ENCODE results near the gene KCNMA1. TPM values are rescaled to one million over a fixed set of nuclear protein-coding genes. Genes with fewer than 3 reads are reported as not detected.

KCNMA1 gene
- total and polyA plus RNA-seq, 5 experiments from 2014 or later, result not detected

- POLR2A ChIA-PET, result no interaction called here
- H3K27ac Mint-ChIP-seq, result no peak overlapping the region
These were observed 430.3 kb downstream of the KCNMA1 start for GRCh38 chr10:77207182-77207827.

GRCh38 chr10:77205135-77205534 lies 432.5 kb downstream of the KCNMA1 start:
- no peak for DNase-seq
- Mint-ChIP-seq H3K27ac (no peak overlapping the region), H3K4me3 (no peak overlapping the region), H3K27me3 (peaks cover 7 to 39% (median 18%) of the 10 kb centered on the region in 5 donors), H3K4me1 (no peaks in the 10 kb centered on the region), H3K36me3 (peaks cover 0 to 7% (median 0%) of the 10 kb centered on the region in 3 donors), H3K9me3 (peaks cover 0 to 10% (median 5%) of the 10 kb centered on the region in 9 donors)
- POLR2A ChIA-PET, result no interaction called here
- no peak for ATAC-seq

More at GRCh38 chr10:77207182-77207827, 430.3 kb downstream of the KCNMA1 start:
- no peak overlapping the region for H3K4me3 Mint-ChIP-seq
- H3K4me1 Mint-ChIP-seq, result no peaks in the 10 kb centered on the region
- peaks cover 0 to 10% (median 5%) of the 10 kb centered on the region in 9 donors for H3K9me3 Mint-ChIP-seq
- H3K27me3 Mint-ChIP-seq, result peaks cover 7 to 26% (median 14%) of the 10 kb centered on the region in 5 donors
- H3K36me3 Mint-ChIP-seq, result peaks cover 0 to 7% (median 0%) of the 10 kb centered on the region in 3 donors
- no peak for ATAC-seq
- no peak for DNase-seq

- ATAC-seq, result no peak
- no peak overlapping the region for H3K4me3 Mint-ChIP-seq
- H3K27me3 Mint-ChIP-seq, result peaks cover 7 to 46% (median 18%) of the 10 kb centered on the region in 5 donors
- H3K36me3 Mint-ChIP-seq, result peaks cover 0 to 7% (median 0%) of the 10 kb centered on the region in 3 donors
- DNase-seq, result no peak
- no peaks in the 10 kb centered on the region for H3K4me1 Mint-ChIP-seq
- no peak overlapping the region for H3K27ac Mint-ChIP-seq
- POLR2A ChIA-PET, result no interaction called here
- H3K9me3 Mint-ChIP-seq, result peaks cover 0 to 10% (median 5%) of the 10 kb centered on the region in 9 donors
These were observed 433.4 kb downstream of the KCNMA1 start for GRCh38 chr10:77204171-77204570.

GRCh38 chr10:77202857-77203256 lies 434.8 kb downstream of the KCNMA1 start:
- H3K36me3 Mint-ChIP-seq, result peaks cover 0 to 7% (median 0%) of the 10 kb centered on the region in 3 donors
- peaks cover 6 to 47% (median 18%) of the 10 kb centered on the region in 5 donors for H3K27me3 Mint-ChIP-seq
- H3K4me1 Mint-ChIP-seq, result no peaks in the 10 kb centered on the region
- POLR2A ChIA-PET, result no interaction called here
- no peak for ATAC-seq
- H3K4me3 Mint-ChIP-seq, result no peak overlapping the region
- DNase-seq, result no peak
- no peak overlapping the region for H3K27ac Mint-ChIP-seq
- peaks cover 0 to 10% (median 5%) of the 10 kb centered on the region in 9 donors for H3K9me3 Mint-ChIP-seq

GRCh38 chr10:77201135-77202106 lies 436.2 kb downstream of the KCNMA1 start:
- POLR2A ChIA-PET, result no interaction called here
- H3K27ac Mint-ChIP-seq, result no peak overlapping the region
- peaks cover 0 to 7% (median 0%) of the 10 kb centered on the region in 3 donors for H3K36me3 Mint-ChIP-seq
- H3K27me3 Mint-ChIP-seq, result peaks cover 5 to 47% (median 15%) of the 10 kb centered on the region in 5 donors
- H3K4me1 Mint-ChIP-seq, result no peaks in the 10 kb centered on the region
- DNase-seq (no peak), ATAC-seq (no peak)
- peaks cover 0 to 10% (median 5%) of the 10 kb centered on the region in 9 donors for H3K9me3 Mint-ChIP-seq
- no peak overlapping the region for H3K4me3 Mint-ChIP-seq

GRCh38 chr10:77197544-77197943 lies 440.1 kb downstream of the KCNMA1 start:
- Mint-ChIP-seq H3K4me3 (no peak overlapping the region), H3K9me3 (no peaks in the 10 kb centered on the region), H3K36me3 (no peaks in the 10 kb centered on the region), H3K4me1 (no peaks in the 10 kb centered on the region), H3K27me3 (peaks cover 0 to 32% (median 9%) of the 10 kb centered on the region in 5 donors), H3K27ac (no peak overlapping the region)
- POLR2A ChIA-PET, result no interaction called here
- no peak for ATAC-seq
- DNase-seq, result no peak

GRCh38 chr10:77196614-77197013 lies 441.0 kb downstream of the KCNMA1 start:
- Mint-ChIP-seq H3K4me3 (no peak overlapping the region), H3K36me3 (no peaks in the 10 kb centered on the region), H3K27me3 (peaks cover 0 to 34% (median 6%) of the 10 kb centered on the region in 5 donors), H3K27ac (no peak overlapping the region), H3K4me1 (no peaks in the 10 kb centered on the region), H3K9me3 (no peaks in the 10 kb centered on the region)
- DNase-seq, result no peak
- POLR2A ChIA-PET, result interaction anchor here (1.0 kb wide), 1 partner anchor 23 kb away, joined by 3 read pairs; no protein-coding TSS in a partner anchor
- ATAC-seq, result no peak

GRCh38 chr10:77195101-77195500 lies 442.5 kb downstream of the KCNMA1 start:
- DNase-seq, result no peak
- no peak overlapping the region for H3K4me3 Mint-ChIP-seq
- H3K4me1 Mint-ChIP-seq, result no peaks in the 10 kb centered on the region
- no peaks in the 10 kb centered on the region for H3K9me3 Mint-ChIP-seq
- POLR2A ChIA-PET, result no interaction called here
- H3K27me3 Mint-ChIP-seq, result peaks cover 3 to 28% (median 4%) of the 10 kb centered on the region in 5 donors
- no peak overlapping the region for H3K27ac Mint-ChIP-seq
- no peaks in the 10 kb centered on the region for H3K36me3 Mint-ChIP-seq
- no peak for ATAC-seq

GRCh38 chr10:77193001-77193400 lies 444.6 kb downstream of the KCNMA1 start:
- Mint-ChIP-seq H3K27ac (no peak overlapping the region), H3K36me3 (no peaks in the 10 kb centered on the region), H3K27me3 (peaks cover 4 to 20% (median 10%) of the 10 kb centered on the region in 5 donors), H3K4me3 (no peak overlapping the region), H3K9me3 (no peaks in the 10 kb centered on the region), H3K4me1 (no peaks in the 10 kb centered on the region)
- ATAC-seq (no peak), DNase-seq (no peak)
- POLR2A ChIA-PET, result no interaction called here

- Mint-ChIP-seq H3K27ac (no peak overlapping the region), H3K9me3 (no peaks in the 10 kb centered on the region), H3K4me1 (no peaks in the 10 kb centered on the region), H3K4me3 (no peak overlapping the region), H3K36me3 (no peaks in the 10 kb centered on the region), H3K27me3 (peaks cover 4 to 21% (median 11%) of the 10 kb centered on the region in 5 donors)
- POLR2A ChIA-PET, result no interaction called here
- ATAC-seq, result no peak
- DNase-seq, result no peak
These were observed 445.2 kb downstream of the KCNMA1 start for GRCh38 chr10:77192402-77192801.

- Mint-ChIP-seq H3K36me3 (no peaks in the 10 kb centered on the region), H3K4me1 (no peaks in the 10 kb centered on the region), H3K27me3 (peaks cover 4 to 27% (median 11%) of the 10 kb centered on the region in 5 donors), H3K27ac (no peak overlapping the region), H3K9me3 (no peaks in the 10 kb centered on the region), H3K4me3 (no peak overlapping the region)
- no peak for DNase-seq
- no peak for ATAC-seq
- POLR2A ChIA-PET, result no interaction called here
These were observed 446.1 kb downstream of the KCNMA1 start for GRCh38 chr10:77191324-77192049.

- POLR2A ChIA-PET, result no interaction called here
- H3K4me1 Mint-ChIP-seq, result no peaks in the 10 kb centered on the region
- H3K27ac Mint-ChIP-seq, result no peak overlapping the region
- no peak for DNase-seq
- no peak for ATAC-seq
- no peaks in the 10 kb centered on the region for H3K36me3 Mint-ChIP-seq
- no peaks in the 10 kb centered on the region for H3K9me3 Mint-ChIP-seq
- no peak overlapping the region for H3K4me3 Mint-ChIP-seq
- H3K27me3 Mint-ChIP-seq, result peaks cover 4 to 27% (median 11%) of the 10 kb centered on the region in 5 donors
These were observed 447.3 kb downstream of the KCNMA1 start for GRCh38 chr10:77190291-77190690.

Data from naive thymus-derived CD8-positive, alpha-beta T cell (primary cell).